GM19238 (cell line): ENCODE results near the gene ZNF326.
"Not testable (repeated sequence)": the region's sequence is repeated elsewhere in the genome, so short reads cannot be mapped to it uniquely, and the experiment has no call there.

Source experiments
- DNase-seq: peaks from one replicate; pipeline ENCODE4 v3.0.0; 2011; ENCODE audit warnings: low spot score; ENCODE audit not compliant: insufficient read length

Gene ZNF326

GRCh38 chr1:89966656-89967055 is 28.3 kb upstream of the ZNF326 start:
- no peak for DNase-seq

GRCh38 chr1:89971600-89971999 is 23.3 kb upstream of the ZNF326 start:
- no peak for DNase-seq

GRCh38 chr1:89972024-89972423 is 22.9 kb upstream of the ZNF326 start:
- DNase-seq: no peak

DNA sequence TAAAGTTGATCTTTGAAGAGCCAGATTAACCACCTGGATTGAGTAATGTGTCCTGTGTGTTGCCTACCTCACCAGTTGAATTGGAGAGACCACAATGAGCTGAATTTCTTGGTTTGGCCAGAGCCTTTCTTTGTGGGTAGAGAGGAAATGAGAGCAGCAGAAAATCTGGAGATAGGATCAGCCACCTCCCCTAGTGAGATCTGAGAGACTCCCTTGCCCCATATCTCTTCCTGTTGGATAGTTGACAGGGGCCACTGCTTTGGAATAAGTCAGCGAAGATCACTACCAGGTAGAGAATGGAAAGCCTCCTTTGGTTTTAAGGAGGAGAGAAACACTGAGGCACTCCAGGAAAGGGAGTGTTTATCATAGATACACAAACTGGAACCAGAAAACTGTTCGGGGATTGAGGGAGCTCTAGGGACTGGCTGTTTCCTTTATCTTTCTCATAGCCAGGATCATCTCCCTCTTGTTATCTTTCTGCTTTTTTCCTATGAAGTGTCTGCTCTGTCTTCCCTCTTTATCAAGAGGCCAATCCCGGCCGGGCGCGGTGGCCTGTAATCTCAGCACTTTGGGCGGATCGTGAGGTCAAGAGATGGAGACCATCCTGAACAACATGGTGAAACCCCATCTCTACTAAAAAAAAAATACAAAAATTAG is 21.3 kb upstream of the ZNF326 start:
- DNase-seq: no peak

GRCh38 chr1:89974256-89974655 is 20.7 kb upstream of the ZNF326 start:
- DNase-seq: no peak

DNA sequence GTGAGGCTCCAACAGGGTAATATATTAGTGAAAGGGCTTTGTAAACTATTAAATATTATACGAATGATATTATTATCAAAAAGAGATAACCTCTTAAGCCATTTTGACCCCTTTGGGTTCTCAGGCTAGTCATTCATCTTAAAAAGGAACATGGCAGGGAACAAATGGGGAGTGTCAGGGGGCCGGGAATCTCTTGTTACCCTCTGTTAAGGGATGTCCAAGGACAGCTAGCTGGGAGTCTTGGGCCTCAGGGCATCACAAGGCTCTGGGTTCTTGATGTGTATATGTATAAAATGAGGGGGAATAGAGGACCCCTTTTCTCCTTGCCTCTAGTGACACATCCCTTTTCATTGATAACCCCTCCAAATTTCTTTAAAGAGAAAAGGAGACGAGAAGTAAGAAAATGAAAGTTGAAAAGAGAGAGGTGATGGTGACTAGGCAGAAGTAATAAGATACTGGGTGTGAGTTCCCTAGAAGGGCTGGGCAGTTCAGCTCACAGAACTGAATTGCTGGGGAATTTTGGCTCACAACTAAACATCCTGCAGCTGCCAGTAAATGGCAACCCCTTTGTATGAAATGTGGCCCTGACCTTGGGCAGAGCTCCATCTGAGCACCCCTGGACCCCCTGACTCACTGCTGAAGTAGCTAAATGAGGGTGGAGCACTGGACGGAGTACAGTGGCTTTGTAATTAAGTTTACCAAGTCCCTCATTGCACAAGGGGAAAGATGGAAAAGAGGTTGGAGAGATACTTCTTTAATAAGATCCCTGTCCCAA is 20.0 kb upstream of the ZNF326 start:
- no peak for DNase-seq

GRCh38 chr1:89975540-89976125 is 19.3 kb upstream of the ZNF326 start:
- no peak for DNase-seq

GRCh38 chr1:89978755-89979154 is 16.2 kb upstream of the ZNF326 start:
- no peak for DNase-seq

DNA sequence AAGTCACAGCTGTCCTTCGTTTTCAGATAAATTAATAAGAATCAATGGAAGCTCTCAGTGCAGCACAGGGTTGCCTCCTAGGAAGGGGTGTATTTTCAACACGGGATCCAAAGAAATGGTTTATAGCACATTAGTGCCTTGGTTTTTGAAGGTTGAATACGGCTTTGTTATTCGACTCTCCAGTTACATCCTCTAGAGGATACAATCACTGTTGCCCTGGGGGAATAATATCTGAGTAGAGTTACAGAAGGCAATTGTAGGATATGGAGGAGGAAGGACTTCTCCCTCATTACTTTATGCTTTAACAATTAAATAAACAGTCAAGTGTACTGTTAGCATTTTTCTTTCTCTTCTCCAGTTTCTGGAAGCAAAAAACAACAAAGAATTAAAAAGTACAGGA is 14.3 kb upstream of the ZNF326 start:
- no peak for DNase-seq

GRCh38 chr1:89982846-89983245 is 12.1 kb upstream of the ZNF326 start:
- not testable (repeated sequence) for DNase-seq

GRCh38 chr1:89984564-89985116 is 10.3 kb upstream of the ZNF326 start:
- not testable (repeated sequence) for DNase-seq

- DNase-seq: no peak
Observed at GRCh38 chr1:89986020-89986419, 8.9 kb upstream of the ZNF326 start.

GRCh38 chr1:89987159-89987819 is 7.6 kb upstream of the ZNF326 start:
- peak; percentile 45 for DNase-seq

DNA sequence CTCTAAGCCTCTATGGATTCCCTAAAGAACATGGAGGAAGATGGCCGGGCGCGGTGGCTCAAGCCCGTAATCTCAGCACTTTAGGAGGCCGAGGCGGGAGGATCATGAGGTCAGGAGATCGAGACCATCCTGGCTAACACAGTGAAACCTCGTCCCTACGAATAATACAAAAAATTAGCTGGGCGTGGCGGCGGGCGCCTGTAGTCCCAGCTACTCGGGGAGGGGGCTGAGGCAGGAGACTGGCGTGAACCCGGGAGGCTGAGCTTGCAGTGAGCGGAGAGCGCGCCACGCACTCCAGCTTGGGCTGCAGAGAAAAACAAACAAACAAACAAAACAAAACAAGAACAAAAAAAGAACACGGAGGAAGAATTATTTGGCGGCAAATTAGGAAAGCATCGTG is 5.8 kb upstream of the ZNF326 start:
- DNase-seq: no peak

GRCh38 chr1:89989799-89990198 is 5.1 kb upstream of the ZNF326 start:
- no peak for DNase-seq

DNA sequence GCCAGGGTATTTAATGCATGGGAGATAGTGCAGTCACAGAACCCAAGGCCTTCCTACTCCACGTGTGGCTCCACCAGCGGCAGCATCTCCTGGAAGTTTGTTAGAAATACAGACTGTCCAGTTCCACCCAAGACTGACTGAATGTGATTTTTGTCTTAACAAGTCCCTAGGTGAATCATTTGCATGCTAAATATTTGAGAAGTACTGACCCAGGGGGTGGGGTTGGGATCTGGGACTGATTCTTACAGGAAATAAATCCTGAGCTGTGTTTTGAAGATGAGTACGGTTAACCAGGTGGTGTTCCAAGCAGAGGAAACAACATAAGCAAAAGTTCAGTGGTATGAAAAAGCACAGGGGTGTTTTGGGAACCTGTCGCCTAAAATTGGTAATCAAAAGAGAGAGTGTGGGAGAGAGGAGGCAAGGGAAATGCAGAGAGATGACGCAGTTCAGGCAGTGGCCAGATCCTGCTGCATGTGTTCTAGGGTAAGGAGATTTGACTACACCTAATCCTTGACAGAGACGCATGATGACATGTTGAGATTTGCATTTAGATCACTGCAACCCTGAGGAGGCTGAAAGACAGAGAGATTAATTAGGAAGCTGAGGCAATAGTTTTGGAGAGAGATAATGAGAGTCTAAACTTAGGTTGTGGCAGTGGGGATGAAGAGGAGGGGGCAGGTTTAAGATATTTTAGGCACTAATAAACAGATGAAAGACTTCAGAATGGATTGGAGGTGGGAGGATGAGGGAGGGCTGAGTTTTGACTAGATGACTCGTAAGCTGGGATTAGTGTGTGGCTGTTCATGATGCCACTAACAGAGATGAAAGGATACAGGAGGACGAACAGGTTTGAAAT is 3.7 kb upstream of the ZNF326 start:
- no peak for DNase-seq

DNA sequence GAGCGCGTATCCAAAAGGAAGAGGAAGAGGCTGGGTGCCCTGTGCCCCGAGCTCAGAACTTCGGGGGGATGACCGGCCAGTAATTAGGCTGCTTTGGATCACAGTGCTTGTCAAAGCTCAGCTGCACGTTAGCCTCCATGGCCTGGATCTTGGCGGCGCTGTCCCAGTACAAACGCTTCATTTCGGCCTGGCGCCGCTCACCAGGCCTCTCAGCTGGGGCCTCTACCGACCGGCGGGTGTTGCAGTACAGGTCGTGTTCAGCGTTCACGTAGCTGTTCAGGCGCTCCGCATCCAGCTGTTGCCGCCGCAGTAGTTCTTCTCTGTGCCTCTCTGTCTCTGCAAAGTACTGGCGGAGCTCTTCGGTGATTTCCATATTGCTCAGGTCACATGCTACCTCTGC is 1.4 kb upstream of the ZNF326 start:
- no peak for DNase-seq

DNA sequence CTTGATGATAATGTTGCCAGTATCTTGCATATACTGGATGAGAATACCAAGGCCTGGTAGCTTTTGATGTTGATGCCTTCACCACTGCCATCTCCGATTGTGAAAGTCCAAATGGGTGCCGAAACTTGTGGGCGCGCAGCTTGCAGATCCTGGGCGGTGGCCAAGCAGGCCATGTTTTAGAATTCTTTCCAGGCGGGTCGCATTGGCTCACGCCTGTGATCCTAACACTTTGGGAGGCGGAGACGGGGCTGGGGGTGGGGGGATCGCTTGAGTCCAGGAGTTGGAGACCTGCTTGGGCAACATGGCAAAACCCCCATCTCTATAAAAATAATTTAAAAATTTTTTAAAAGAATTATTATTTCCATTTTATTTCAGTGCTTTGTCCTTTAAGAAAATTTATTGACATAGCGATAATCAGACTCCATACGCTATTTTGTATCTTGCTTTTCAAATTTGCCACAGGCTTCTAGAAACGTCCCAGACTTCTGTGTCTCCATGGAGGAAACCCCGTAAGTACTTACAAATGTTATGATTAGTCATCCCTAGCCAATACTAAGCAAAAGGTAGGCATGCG is 592 bp upstream of the ZNF326 start:
- no peak for DNase-seq

GRCh38 chr1:89995598-89996449 is 914 bp downstream of the ZNF326 start:
- DNase-seq: peak; percentile 44
